Activated naive CD4-positive, alpha-beta T cell treated with anti-CD3 and anti-CD28 coated beads, Interleukin-2, amount 50 U/mL, for 72 hours (primary cell): Measurements from ENCODE around the gene AQP10. TPM values are rescaled to one million over a fixed set of nuclear protein-coding genes. Genes with fewer than 3 reads are reported as not detected.
"Not testable (repeated sequence)": the region's sequence is repeated elsewhere in the genome, so short reads cannot be mapped to it uniquely, and the experiment has no call there.

Source experiments
- ATAC-seq, 2 donors: fragments of 150-1000 bp; cut with Tn5 transposase; 2 replicates each; pipeline ENCODE4 v1.10.0; 2021; ENCODE audit warnings: mild to moderate bottlenecking in 2 of 2, moderate library complexity in 2 of 2
- DNase-seq, 2 donors: peaks; one replicate each; pipeline ENCODE4 v3.0.0; 2021 to 2022; ENCODE audit warnings: low spot score in 2 of 2
- H3K27ac Mint-ChIP-seq, 2 donors: one replicate each; pipeline ENCODE4 v1.8.0; 2022; ENCODE audit warnings: mild to moderate bottlenecking in 2 of 2, mixed read lengths in 2 of 2
- H3K36me3 Mint-ChIP-seq, 2 donors: one replicate each; pipeline ENCODE4 v1.8.0; 2022; ENCODE audit warnings: mixed read lengths in 2 of 2
- H3K9me3 Mint-ChIP-seq, 2 donors: one replicate each; pipeline ENCODE4 v1.8.0; 2022; ENCODE audit warnings: mixed read lengths in 2 of 2
- total RNA-seq, 2 donors: library from RNA; stranded (reverse); gene quantifications; one replicate each; pipeline ENCODE4 v1.2.3, GENCODE V29; 2022

The AQP10 gene
- total RNA-seq, 2 donors from 2014 or later: not detected

- no peak for DNase-seq
- Mint-ChIP-seq H3K9me3 (no peaks in the 10 kb centered on the region), H3K27ac (no peak overlapping the region), H3K36me3 (peaks cover 6 to 20% of the 10 kb centered on the region in 2 donors)
- ATAC-seq: no peak
Observed at GRCh38 chr1:154351363-154352068, 30.6 kb downstream of the AQP10 start.

- Mint-ChIP-seq H3K27ac (peak overlapping the region; percentile 85 to 95), H3K36me3 (peaks cover 3 to 16% of the 10 kb centered on the region in 2 donors), H3K9me3 (no peaks in the 10 kb centered on the region)
- DNase-seq: no peak
- no peak for ATAC-seq
Observed at GRCh38 chr1:154352245-154352580, 31.3 kb downstream of the AQP10 start.

GRCh38 chr1:154352581-154353459 lies 31.9 kb downstream of the AQP10 start:
- peak in 1 of 2 donors; percentile 74 for DNase-seq
- H3K36me3 Mint-ChIP-seq: peaks cover 0 to 10% of the 10 kb centered on the region in 2 donors
- no peaks in the 10 kb centered on the region for H3K9me3 Mint-ChIP-seq
- ATAC-seq: peak; percentile 82 to 83
- H3K27ac Mint-ChIP-seq: peak overlapping the region; percentile 85 to 95

- Mint-ChIP-seq H3K36me3 (peaks cover 0 to 4% of the 10 kb centered on the region in 2 donors), H3K27ac (peak overlapping the region; percentile 85 to 87), H3K9me3 (no peaks in the 10 kb centered on the region)
- DNase-seq: no peak
- peak; percentile 78 to 79 for ATAC-seq
Observed at GRCh38 chr1:154353460-154353904, 32.6 kb downstream of the AQP10 start.

GRCh38 chr1:154353966-154354365 lies 33.1 kb downstream of the AQP10 start:
- DNase-seq: no peak
- peak in 1 of 2 donors; percentile 23 for ATAC-seq
- Mint-ChIP-seq H3K36me3 (no peaks in the 10 kb centered on the region), H3K9me3 (no peaks in the 10 kb centered on the region), H3K27ac (peak overlapping the region in 1 of 2 donors; percentile 85)

GRCh38 chr1:154358519-154358918 lies 37.6 kb downstream of the AQP10 start:
- DNase-seq: no peak
- no peaks in the 10 kb centered on the region for H3K36me3 Mint-ChIP-seq
- H3K27ac Mint-ChIP-seq: no peak overlapping the region
- H3K9me3 Mint-ChIP-seq: peaks cover 0 to 4% of the 10 kb centered on the region in 2 donors
- no peak for ATAC-seq

GRCh38 chr1:154360288-154360687 lies 39.4 kb downstream of the AQP10 start:
- DNase-seq (no peak), ATAC-seq (no peak)
- Mint-ChIP-seq H3K9me3 (peaks cover 0 to 4% of the 10 kb centered on the region in 2 donors), H3K36me3 (no peaks in the 10 kb centered on the region), H3K27ac (no peak overlapping the region)

- H3K36me3 Mint-ChIP-seq, H3K9me3 Mint-ChIP-seq, ATAC-seq, DNase-seq, H3K27ac Mint-ChIP-seq: not testable (repeated sequence)
Observed at GRCh38 chr1:154360881-154361280, 40.0 kb downstream of the AQP10 start.

GRCh38 chr1:154361357-154361756 lies 40.5 kb downstream of the AQP10 start:
- Mint-ChIP-seq H3K36me3 (no peaks in the 10 kb centered on the region), H3K9me3 (peaks cover 0 to 4% of the 10 kb centered on the region in 2 donors), H3K27ac (no peak overlapping the region)
- DNase-seq (no peak), ATAC-seq (no peak)

GRCh38 chr1:154371436-154371835 lies 50.5 kb downstream of the AQP10 start:
- Mint-ChIP-seq H3K36me3 (no peaks in the 10 kb centered on the region), H3K27ac (no peak overlapping the region), H3K9me3 (no peaks in the 10 kb centered on the region)
- no peak for ATAC-seq
- DNase-seq: no peak

- H3K27ac Mint-ChIP-seq, H3K9me3 Mint-ChIP-seq, DNase-seq, H3K36me3 Mint-ChIP-seq: not testable (repeated sequence)
- ATAC-seq: peak in 1 of 2 donors; percentile 56
Observed at GRCh38 chr1:154373777-154374357, 53.0 kb downstream of the AQP10 start.

Other genes starting within 250 kb of the AQP10 start
- gene NUP210L, start 166.0 kb upstream of the AQP10 start, total RNA-seq: under 1 TPM; 0.10 to 0.11 TPM
- gene TPM3, start 129.0 kb upstream of the AQP10 start, total RNA-seq: 100 to 1,000 TPM; 373 to 610 TPM
- not detected for gene CFAP141, start 114.8 kb upstream of the AQP10 start, total RNA-seq
- gene UBAP2L, start 100.1 kb upstream of the AQP10 start, total RNA-seq: 100 to 1,000 TPM; 188 to 240 TPM
- 100 to 1,000 TPM; 147 to 198 TPM for gene HAX1, start 48.5 kb upstream of the AQP10 start, total RNA-seq
- 10 to 100 TPM; 48.0 to 56.1 TPM for gene ATP8B2, start 4.4 kb downstream of the AQP10 start, total RNA-seq
- 1 to 10 TPM; 6.7 to 8.5 TPM for gene IL6R, start 84.2 kb downstream of the AQP10 start, total RNA-seq
- not detected for gene TDRD10, start 181.1 kb downstream of the AQP10 start, total RNA-seq
- gene SHE, start 181.3 kb downstream of the AQP10 start, total RNA-seq: not detected
- 100 to 1,000 TPM in 1 of 2 donors, 10 to 100 TPM in 1; 99.5 to 113 TPM for gene UBE2Q1, start 237.6 kb downstream of the AQP10 start, total RNA-seq
- gene CHRNB2, start 246.7 kb downstream of the AQP10 start, total RNA-seq: under 1 TPM; 0.09 to 0.10 TPM